K562 (cell line): ENCODE measurements around the gene MAN2B1. TPM values are rescaled to one million over a fixed set of nuclear protein-coding genes. Genes with fewer than 3 reads are reported as not detected.

ENCODE experiments used
- CAMTA2 ChIP-seq: fragments of 250-450 bp; sonication (Bioruptor Pico); conservative IDR thresholded peaks from 2 replicates; pipeline ENCODE4 v1.5.1; 2022
- DPF2 ChIP-seq: fragments of 450-650 bp; IDR thresholded peaks from 2 replicates; pipeline ENCODE4 v1.6.1; 2016
- E4F1 ChIP-seq: fragments of 250-450 bp; sonication (Bioruptor Pico); IDR thresholded peaks from 2 replicates; pipeline ENCODE4 v1.5.0; 2021; ENCODE audit warnings: mild to moderate bottlenecking, borderline replicate concordance
- ESRRA ChIP-seq: fragments of 450-650 bp; IDR thresholded peaks from 2 replicates; pipeline ENCODE4 v1.6.1; 2014; ENCODE audit warnings: low read depth, mild to moderate bottlenecking, moderate library complexity, borderline replicate concordance
- GATAD2B ChIP-seq: fragments of 450-650 bp; IDR thresholded peaks from 2 replicates; pipeline ENCODE4 v1.6.1; 2017; ENCODE audit warnings: mild to moderate bottlenecking, borderline replicate concordance
- HNRNPK ChIP-seq: fragments of 200-400 bp; formaldehyde crosslinking; IDR thresholded peaks from one replicate; pipeline ENCODE4 v1.6.1; 2018; ENCODE audit warnings: mild to moderate bottlenecking, low read depth, low read length; ENCODE audit not compliant: poor library complexity, severe bottlenecking
- HNRNPL ChIP-seq: fragments of 200-400 bp; formaldehyde crosslinking; IDR thresholded peaks from 2 replicates; pipeline ENCODE4 v1.6.1; 2017; ENCODE audit warnings: low read depth, mild to moderate bottlenecking, low read length
- ILK ChIP-seq: fragments of 450-650 bp; IDR thresholded peaks from 2 replicates; pipeline ENCODE4 v1.6.1; 2016; ENCODE audit warnings: missing genetic modification characterization, low read depth, mild to moderate bottlenecking, missing compliant biosample characterization, moderate library complexity, borderline replicate concordance
- NFATC3 ChIP-seq: fragments of 450-650 bp; IDR thresholded peaks from 2 replicates; pipeline ENCODE4 v1.6.1; 2017; ENCODE audit warnings: mild to moderate bottlenecking
- PHTF2 ChIP-seq: fragments of 250-450 bp; sonication (Bioruptor Pico); IDR thresholded peaks from 2 replicates; pipeline ENCODE4 v1.5.0; 2021; ENCODE audit warnings: mild to moderate bottlenecking
- PRMT5 ChIP-seq: sonication (generic); formaldehyde crosslinking; IDR thresholded peaks from 2 replicates; pipeline ENCODE4 v1.5.0; 2020; ENCODE audit warnings: missing genetic modification reagents
- PURB ChIP-seq: sonication (generic); formaldehyde crosslinking; IDR thresholded peaks from 2 replicates; pipeline ENCODE4 v1.9.0; 2021; ENCODE audit warnings: low read depth, mild to moderate bottlenecking, missing genetic modification reagents
- RB1 ChIP-seq: fragments of 450-650 bp; IDR thresholded peaks from 2 replicates; pipeline ENCODE4 v1.6.1; 2017; ENCODE audit warnings: low read depth, mild to moderate bottlenecking
- SETDB1 ChIP-seq: IDR thresholded peaks from one replicate; pipeline ENCODE4 v1.6.1; 2012; ENCODE audit warnings: low read length, control low read depth, inconsistent platforms
- SMARCC2 ChIP-seq: fragments of 450-650 bp; IDR thresholded peaks from 2 replicates; pipeline ENCODE4 v1.6.1; 2017; ENCODE audit warnings: antibody characterized with exemption, moderate library complexity, mild to moderate bottlenecking, low read depth
- SRSF9 ChIP-seq: fragments of 200-400 bp; formaldehyde crosslinking; IDR thresholded peaks from 2 replicates; pipeline ENCODE4 v1.6.1; 2017; ENCODE audit warnings: low read depth, low read length, borderline replicate concordance
- U2AF2 ChIP-seq: fragments of 200-400 bp; formaldehyde crosslinking; optimal IDR thresholded peaks from 2 replicates; pipeline ENCODE3; 2017; ENCODE audit warnings: low read depth, mild to moderate bottlenecking, low read length
- ZBTB49 ChIP-seq: sonication (generic); formaldehyde crosslinking; IDR thresholded peaks from 2 replicates; pipeline ENCODE4 v1.8.0; 2022; ENCODE audit warnings: missing genetic modification reagents, mild to moderate bottlenecking, borderline replicate concordance
- ZC3H11A ChIP-seq: IDR thresholded peaks from 2 replicates; pipeline ENCODE4 v1.6.1; 2012; ENCODE audit warnings: low read depth, low read length, improper control_type of control experiment
- ZNF197 ChIP-seq: fragments of 200-800 bp; sonication (Bioruptor generic); IDR thresholded peaks from 2 replicates; pipeline ENCODE4 v1.6.1; 2016; ENCODE audit warnings: low read depth, missing genetic modification characterization, missing compliant biosample characterization
- ZNF398 ChIP-seq: fragments of 250-450 bp; sonication (Bioruptor Pico); IDR thresholded peaks from 2 replicates; pipeline ENCODE4 v1.8.0; 2021; ENCODE audit warnings: moderate library complexity, mild to moderate bottlenecking, inconsistent platforms
- polyA plus RNA-seq, 8 experiments: library from polyadenylated mRNA; depleted of rRNA in 4 of 8; stranded (reverse) in 5 of 8; unstranded in 3 of 8; fragments of >200 nt; fragmentation: Nextera tagmentation in 2 of 8; fragmentation: Illumina TruSeq in 1 of 8; extraction: Ambion mirVana in 2 of 8; extraction: Trizol in 1 of 8; gene quantifications; 2 replicates each; pipeline versions ENCODE4 v1.2.1 to v1.2.3, GENCODE V29; 2011 to 2014; ENCODE audit warnings: inconsistent platforms in 1 of 8, missing spikeins in 1 of 8
- total RNA-seq, 7 experiments: library from RNA; depleted of rRNA in 6 of 7; stranded (reverse); fragments of >200 nt in 6 of 7; fragmentation: Illumina TruSeq in 2 of 7; extraction: Trizol in 2 of 7; gene quantifications; 2 replicates each; pipeline versions ENCODE4 v1.2.1 to v1.2.3, GENCODE V29; 2011 to 2021; ENCODE audit warnings: low replicate concordance in 1 of 7

The MAN2B1 gene
- total and polyA plus RNA-seq, 9 of the 15 experiments (the other 6 are each of a cell fraction or from before 2014, with no cell fraction given) = 0.59 to 33.8 (median 11.4) TPM

- 0 out of 2 replicates have a peak, but pooled peaks have one; percentile 28 for TF ChIP-seq ESRRA
- TF ChIP-seq GATAD2B = no peak
- TF ChIP-seq ZNF398 = no peak
- TF ChIP-seq E4F1 = no peak
- TF ChIP-seq NFATC3 = no peak
- TF ChIP-seq ZBTB49 = no peak
- no peak for TF ChIP-seq ZC3H11A
- no peak for TF ChIP-seq SRSF9
- TF ChIP-seq PHTF2 (CRISPR knock-in tag) = no peak
- no peak for TF ChIP-seq RB1
- no peak for TF ChIP-seq DPF2
- TF ChIP-seq SETDB1 = no peak
- TF ChIP-seq SMARCC2 = no peak
- no peak for TF ChIP-seq PURB (CRISPR knock-in tag)
- TF ChIP-seq ILK (tag) = no peak
- TF ChIP-seq HNRNPL = no peak
- TF ChIP-seq HNRNPK = no peak
- TF ChIP-seq CAMTA2 (CRISPR knock-in tag) = no peak
- TF ChIP-seq ZNF197 (CRISPR knock-in tag) = 0 out of 2 replicates have a peak, but pooled peaks have one; percentile 68
- no peak for TF ChIP-seq U2AF2
- 0 out of 2 replicates have a peak, but pooled peaks have one; percentile 12 for TF ChIP-seq PRMT5 (CRISPR knock-in tag)
Measured at GRCh38 chr19:12681074-12681987, 14.8 kb upstream of the MAN2B1 start, which contains the start of gene DHPS (continued).
